ENCODE data around the gene NAV3.

The NAV3 gene

GRCh38 chr12:77907936-77908335, 77.2 kb downstream of the NAV3 start:
- Histone ChIP-seq H3K36me3 (ENCODE audit: control insufficient read depth, low read length) (no peaks in the 10 kb centered on the region), H3K27me3 (ENCODE audit: control insufficient read depth, low read length) (no peaks in the 10 kb centered on the region), H3K9me2 (replicated peaks; ENCODE audit: control insufficient read depth, low read length) (no peaks in the 10 kb centered on the region)

GRCh38 chr12:77914081-77914488, 83.4 kb downstream of the NAV3 start:
- Histone ChIP-seq H3K27me3 (ENCODE audit: control insufficient read depth, low read length) (no peaks in the 10 kb centered on the region), H3K4me3 (ENCODE audit: low read length) (no peak overlapping the region), H3K36me3 (ENCODE audit: control insufficient read depth, low read length) (no peaks in the 10 kb centered on the region), H3K79me2 (ENCODE audit: control insufficient read depth, low read length) (no peaks in the 10 kb centered on the region), H3K9me2 (replicated peaks; ENCODE audit: control insufficient read depth, low read length) (no peaks in the 10 kb centered on the region), H3K27ac (ENCODE audit: low read depth, low read length) (no peak overlapping the region), H3K9me3 (ENCODE audit: control insufficient read depth, insufficient read depth, low read length) (no peaks in the 10 kb centered on the region; the same call in 1 of the 2 replicates), H3K4me2 (ENCODE audit: low read length) (no peak overlapping the region), H4K20me1 (ENCODE audit: control insufficient read depth, insufficient read depth, low read depth, low read length) (no peaks in the 10 kb centered on the region), H3F3A (ENCODE audit: control insufficient read depth, insufficient read depth) (no peaks in the 10 kb centered on the region), H3K4me1 (ENCODE audit: control insufficient read depth, low read length) (no peaks in the 10 kb centered on the region)
- TF ChIP-seq, protein P1, sequence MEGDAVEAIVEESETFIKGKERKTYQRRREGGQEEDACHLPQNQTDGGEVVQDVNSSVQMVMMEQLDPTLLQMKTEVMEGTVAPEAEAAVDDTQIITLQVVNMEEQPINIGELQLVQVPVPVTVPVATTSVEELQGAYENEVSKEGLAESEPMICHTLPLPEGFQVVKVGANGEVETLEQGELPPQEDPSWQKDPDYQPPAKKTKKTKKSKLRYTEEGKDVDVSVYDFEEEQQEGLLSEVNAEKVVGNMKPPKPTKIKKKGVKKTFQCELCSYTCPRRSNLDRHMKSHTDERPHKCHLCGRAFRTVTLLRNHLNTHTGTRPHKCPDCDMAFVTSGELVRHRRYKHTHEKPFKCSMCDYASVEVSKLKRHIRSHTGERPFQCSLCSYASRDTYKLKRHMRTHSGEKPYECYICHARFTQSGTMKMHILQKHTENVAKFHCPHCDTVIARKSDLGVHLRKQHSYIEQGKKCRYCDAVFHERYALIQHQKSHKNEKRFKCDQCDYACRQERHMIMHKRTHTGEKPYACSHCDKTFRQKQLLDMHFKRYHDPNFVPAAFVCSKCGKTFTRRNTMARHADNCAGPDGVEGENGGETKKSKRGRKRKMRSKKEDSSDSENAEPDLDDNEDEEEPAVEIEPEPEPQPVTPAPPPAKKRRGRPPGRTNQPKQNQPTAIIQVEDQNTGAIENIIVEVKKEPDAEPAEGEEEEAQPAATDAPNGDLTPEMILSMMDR (IDR thresholded peaks at IDR 0.05; ENCODE audit: low read depth, low read length, poor library complexity, severe bottlenecking) = no peak
- TF ChIP-seq EZH2phosphoT487 (IDR thresholded peaks at IDR 0.05; ENCODE audit: borderline replicate concordance, low read length) = no peak

More at GRCh38 chr12:77907936-77908335, 77.2 kb downstream of the NAV3 start:
- H3K4me3 ChIP-seq (ENCODE audit: low read length) = no peak overlapping the region
- no peaks in the 10 kb centered on the region for H3K4me1 ChIP-seq (ENCODE audit: control insufficient read depth, low read length)
- no peaks in the 10 kb centered on the region; the same call in 1 of the 2 replicates for H3K9me3 ChIP-seq (ENCODE audit: control insufficient read depth, insufficient read depth, low read length)
- no peak for TF ChIP-seq EZH2phosphoT487 (IDR thresholded peaks at IDR 0.05; ENCODE audit: borderline replicate concordance, low read length)
- TF ChIP-seq, protein P1 (IDR thresholded peaks at IDR 0.05; ENCODE audit: low read depth, low read length, poor library complexity, severe bottlenecking) = no peak
- H3K27ac ChIP-seq (ENCODE audit: low read depth, low read length) = no peak overlapping the region
- no peak overlapping the region for H3K4me2 ChIP-seq (ENCODE audit: low read length)
- no peaks in the 10 kb centered on the region for H3K79me2 ChIP-seq (ENCODE audit: control insufficient read depth, low read length)
- H3F3A ChIP-seq (ENCODE audit: control insufficient read depth, insufficient read depth) = no peaks in the 10 kb centered on the region
- H4K20me1 ChIP-seq (ENCODE audit: control insufficient read depth, insufficient read depth, low read depth, low read length) = no peaks in the 10 kb centered on the region

GRCh38 chr12:77915071-77915600, 84.4 kb downstream of the NAV3 start:
- no peaks in the 10 kb centered on the region for H3K4me1 ChIP-seq (ENCODE audit: control insufficient read depth, low read length)
- TF ChIP-seq EZH2phosphoT487 (IDR thresholded peaks at IDR 0.05; ENCODE audit: borderline replicate concordance, low read length) = no peak
- TF ChIP-seq, protein P1 (IDR thresholded peaks at IDR 0.05; ENCODE audit: low read depth, low read length, poor library complexity, severe bottlenecking) = no peak
- H3K79me2 ChIP-seq (ENCODE audit: control insufficient read depth, low read length) = no peaks in the 10 kb centered on the region
- H4K20me1 ChIP-seq (ENCODE audit: control insufficient read depth, insufficient read depth, low read depth, low read length) = no peaks in the 10 kb centered on the region
- H3K27me3 ChIP-seq (ENCODE audit: control insufficient read depth, low read length) = no peaks in the 10 kb centered on the region
- H3K36me3 ChIP-seq (ENCODE audit: control insufficient read depth, low read length) = no peaks in the 10 kb centered on the region
- H3K9me3 ChIP-seq (ENCODE audit: control insufficient read depth, insufficient read depth, low read length) = no peaks in the 10 kb centered on the region; the same call in 1 of the 2 replicates
- H3K27ac ChIP-seq (ENCODE audit: low read depth, low read length) = no peak overlapping the region
- H3K4me2 ChIP-seq (ENCODE audit: low read length) = no peak overlapping the region
- no peaks in the 10 kb centered on the region for H3K9me2 ChIP-seq (replicated peaks; ENCODE audit: control insufficient read depth, low read length)
- no peaks in the 10 kb centered on the region for H3F3A ChIP-seq (ENCODE audit: control insufficient read depth, insufficient read depth)
- H3K4me3 ChIP-seq (ENCODE audit: low read length) = no peak overlapping the region
